GM06990 (cell line): ENCODE measurements around the gene GALNT3.

Source experiments
- DNase-seq: peaks from one replicate; pipeline ENCODE4 v3.0.0-alpha.2; 2011; ENCODE audit not compliant: insufficient read length; ENCODE audit errors: extremely low read depth
- H3K27me3 ChIP-seq: replicated peaks from 2 replicates; pipeline ENCODE4 v1.6.0; 2011; ENCODE audit warnings: low read length; ENCODE audit not compliant: control insufficient read depth, insufficient read depth
- H3K36me3 ChIP-seq: 2 replicates; pipeline ENCODE4 v1.5.1; 2011; ENCODE audit warnings: low read length; ENCODE audit not compliant: control insufficient read depth, insufficient read depth
- H3K4me3 ChIP-seq: replicated peaks from 2 replicates; pipeline ENCODE4 v1.5.1; 2011; ENCODE audit warnings: low read depth, mild to moderate bottlenecking, control low read depth, low read length
- TF ChIP-seq, protein P1 (sequence below): IDR thresholded peaks from 2 replicates; pipeline ENCODE4 v1.5.1; 2011; ENCODE audit warnings: low read length, control low read depth, mild to moderate bottlenecking, inconsistent platforms; ENCODE audit not compliant: insufficient read depth, poor library complexity, severe bottlenecking

Gene GALNT3

DNA sequence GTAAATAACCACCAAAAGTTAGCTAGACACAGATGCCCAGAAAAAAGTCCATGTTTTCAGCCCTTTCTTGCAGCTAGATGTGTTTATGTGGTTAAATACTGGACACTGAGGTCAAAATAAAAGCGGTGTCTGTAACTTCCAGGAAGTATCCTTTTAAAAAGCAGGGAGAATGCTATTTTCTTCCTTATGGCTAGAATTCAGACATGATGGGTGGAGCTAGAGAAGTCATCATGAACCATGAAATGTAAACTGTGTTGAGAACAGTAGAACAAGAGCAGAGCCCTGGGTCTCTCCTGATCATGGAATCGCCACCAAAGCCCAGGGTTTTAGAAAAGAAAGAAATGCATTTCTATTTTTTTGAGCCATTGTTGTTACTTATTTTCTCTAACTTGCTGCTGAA lies 41.3 kb upstream of the GALNT3 start:
- no peaks in the 10 kb centered on the region for H3K27me3 ChIP-seq
- DNase-seq: no peak
- no peak overlapping the region for H3K4me3 ChIP-seq
- TF ChIP-seq, protein P1, sequence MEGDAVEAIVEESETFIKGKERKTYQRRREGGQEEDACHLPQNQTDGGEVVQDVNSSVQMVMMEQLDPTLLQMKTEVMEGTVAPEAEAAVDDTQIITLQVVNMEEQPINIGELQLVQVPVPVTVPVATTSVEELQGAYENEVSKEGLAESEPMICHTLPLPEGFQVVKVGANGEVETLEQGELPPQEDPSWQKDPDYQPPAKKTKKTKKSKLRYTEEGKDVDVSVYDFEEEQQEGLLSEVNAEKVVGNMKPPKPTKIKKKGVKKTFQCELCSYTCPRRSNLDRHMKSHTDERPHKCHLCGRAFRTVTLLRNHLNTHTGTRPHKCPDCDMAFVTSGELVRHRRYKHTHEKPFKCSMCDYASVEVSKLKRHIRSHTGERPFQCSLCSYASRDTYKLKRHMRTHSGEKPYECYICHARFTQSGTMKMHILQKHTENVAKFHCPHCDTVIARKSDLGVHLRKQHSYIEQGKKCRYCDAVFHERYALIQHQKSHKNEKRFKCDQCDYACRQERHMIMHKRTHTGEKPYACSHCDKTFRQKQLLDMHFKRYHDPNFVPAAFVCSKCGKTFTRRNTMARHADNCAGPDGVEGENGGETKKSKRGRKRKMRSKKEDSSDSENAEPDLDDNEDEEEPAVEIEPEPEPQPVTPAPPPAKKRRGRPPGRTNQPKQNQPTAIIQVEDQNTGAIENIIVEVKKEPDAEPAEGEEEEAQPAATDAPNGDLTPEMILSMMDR: no peak
- no peaks in the 10 kb centered on the region for H3K36me3 ChIP-seq

DNA sequence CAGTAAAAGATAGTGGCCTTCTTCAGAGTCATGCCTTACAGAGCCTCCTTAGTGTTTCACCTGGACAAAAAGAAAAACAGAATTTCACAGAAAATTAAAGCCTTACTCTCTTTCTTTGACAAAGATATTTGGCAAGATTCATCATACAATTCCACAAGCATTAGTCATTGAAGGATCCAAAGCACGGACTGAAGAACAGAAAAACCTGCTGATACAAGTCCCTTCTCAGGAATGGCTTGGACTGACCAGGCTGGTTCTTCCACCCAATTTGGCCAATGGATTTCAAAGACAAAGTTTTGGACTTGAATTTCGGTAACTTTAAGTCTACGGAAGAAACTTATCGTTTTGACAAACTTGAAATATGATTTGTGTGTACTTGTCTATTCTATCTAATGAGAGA lies 39.1 kb upstream of the GALNT3 start:
- Histone ChIP-seq H3K4me3 (no peak overlapping the region), H3K27me3 (no peaks in the 10 kb centered on the region), H3K36me3 (no peaks in the 10 kb centered on the region)
- TF ChIP-seq, protein P1: no peak
- DNase-seq: no peak

DNA sequence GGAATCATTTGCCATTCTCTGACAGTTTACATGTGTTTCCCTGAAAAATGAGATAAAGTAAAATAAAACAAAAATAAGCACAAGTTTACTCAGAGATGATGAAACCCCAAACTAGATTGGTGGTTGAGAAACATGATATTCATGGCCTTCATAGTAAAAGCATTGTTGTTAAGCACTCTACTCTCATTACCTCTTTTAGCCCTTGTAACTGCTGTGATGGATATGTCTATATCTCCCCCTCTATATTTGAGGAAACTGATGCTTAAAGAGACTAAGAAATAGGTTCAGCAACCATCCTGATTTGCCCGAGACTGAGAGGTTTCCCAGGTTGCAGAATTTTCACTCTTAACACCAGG lies 33.9 kb upstream of the GALNT3 start:
- DNase-seq: no peak
- TF ChIP-seq, protein P1: no peak
- Histone ChIP-seq H3K36me3 (no peaks in the 10 kb centered on the region), H3K27me3 (no peaks in the 10 kb centered on the region), H3K4me3 (no peak overlapping the region)

DNA sequence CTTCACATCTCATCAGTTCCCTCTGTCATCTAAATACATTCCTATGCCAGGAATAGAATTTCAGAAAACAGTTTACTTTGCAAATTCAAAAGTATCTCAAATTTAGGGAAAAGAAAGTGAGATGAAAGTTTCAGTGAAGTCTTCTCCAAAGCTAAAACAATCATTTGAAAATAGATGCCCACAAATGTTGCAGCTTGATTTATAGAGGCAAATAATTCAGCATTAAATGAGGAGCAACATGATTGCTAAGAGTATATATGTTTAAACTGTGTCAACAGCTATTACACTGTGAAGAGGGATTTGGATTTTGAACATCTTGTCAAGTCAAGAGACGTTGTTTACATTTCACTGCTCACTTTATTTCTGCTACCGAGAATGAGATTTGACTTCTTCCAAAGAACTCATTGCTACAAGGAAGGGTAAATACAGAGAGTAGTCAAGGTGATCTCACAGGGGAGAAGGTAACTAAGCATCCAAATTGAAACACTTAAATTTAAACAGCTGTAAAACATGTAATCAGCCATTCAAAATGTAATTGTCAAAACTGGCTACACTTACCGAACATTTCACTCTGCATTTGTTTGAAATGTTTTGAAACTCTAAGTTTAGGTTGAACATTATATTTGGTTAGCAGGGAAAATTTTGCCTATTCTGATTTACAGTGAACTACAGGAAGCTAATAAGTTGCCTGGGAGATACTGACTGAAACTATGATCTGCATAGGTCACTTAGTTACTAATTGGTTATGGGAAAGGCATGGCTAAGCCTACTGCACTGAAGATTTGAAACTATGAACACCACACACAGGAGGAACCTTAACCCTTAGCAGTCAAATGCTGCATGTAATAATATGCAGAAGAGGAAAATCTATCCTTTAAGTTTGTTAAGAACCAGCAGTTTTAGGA lies 33.2 kb upstream of the GALNT3 start:
- Histone ChIP-seq H3K27me3 (no peaks in the 10 kb centered on the region), H3K36me3 (no peaks in the 10 kb centered on the region), H3K4me3 (no peak overlapping the region)
- TF ChIP-seq, protein P1: no peak
- DNase-seq: no peak

DNA sequence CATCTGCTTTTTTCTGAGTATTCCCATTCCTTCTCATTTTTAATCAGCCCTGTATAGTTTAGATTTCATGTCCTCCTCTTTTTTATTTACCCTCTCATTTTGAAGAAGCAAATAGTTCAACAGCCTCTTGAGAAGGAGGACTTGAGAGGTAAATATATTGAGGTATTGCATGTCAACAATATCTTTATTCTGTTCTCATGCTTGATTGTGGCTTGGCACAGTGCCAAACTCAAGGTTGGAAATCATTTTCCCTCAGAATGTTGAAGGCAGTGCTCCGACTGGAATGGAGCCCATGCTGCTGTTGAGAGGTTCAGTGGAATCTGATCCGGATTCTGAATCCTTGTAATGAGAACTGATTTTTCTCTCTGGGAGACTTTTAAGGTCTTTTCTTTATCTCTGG lies 31.0 kb upstream of the GALNT3 start:
- Histone ChIP-seq H3K36me3 (no peaks in the 10 kb centered on the region), H3K27me3 (no peaks in the 10 kb centered on the region), H3K4me3 (no peak overlapping the region)
- TF ChIP-seq, protein P1: no peak
- no peak for DNase-seq
